ENCODE measurements around the gene CYP2R1. TPM values are rescaled to one million over a fixed set of nuclear protein-coding genes. Genes with fewer than 3 reads are reported as not detected.

The CYP2R1 gene
- total RNA-seq (2022; extraction: Qiagen RNA extraction; ENCODE audit: low read depth), result 7.6 to 14.0 TPM (median 12.9 TPM) in 5 replicates

GRCh38 chr11:14892036-14892556 is at the start of gene CYP2R1:
CYP2R1 (minus strand) TSS chr11:14892231; CDS start chr11:14892205, 26 bp downstream.

Other genes starting within 250 kb of the CYP2R1 start
- 1.8 to 2.2 TPM (median 2.1 TPM) in 5 replicates for gene PDE3B, start 248.4 kb downstream of the CYP2R1 start, total RNA-seq (2022; extraction: Qiagen RNA extraction; ENCODE audit: low read depth)
- gene CALCA, start 80.1 kb upstream of the CYP2R1 start, total RNA-seq (2022; extraction: Qiagen RNA extraction; ENCODE audit: low read depth), result 0.07 to 0.19 TPM (median 0.14 TPM) in 3 of 5 replicates, not detected in the others
- gene CALCB, start 181.4 kb upstream of the CYP2R1 start, total RNA-seq (2022; extraction: Qiagen RNA extraction; ENCODE audit: low read depth), result 0.14 to 0.28 TPM (median 0.20 TPM) in 3 of 5 replicates, not detected in the others
- not detected in 5 replicates for gene INSC, start 222.7 kb upstream of the CYP2R1 start, total RNA-seq (2022; extraction: Qiagen RNA extraction; ENCODE audit: low read depth)